IPS-18a (cell line): Measurements from ENCODE around the gene BRCA1.
A peak's percentile ranks its signal among the peaks of the same experiment; 100 is the strongest.

Source experiments
- H3K27ac ChIP-seq: one replicate; pipeline ENCODE4 v1.5.1; 2013; ENCODE audit warnings: low read length
- H3K27me3 ChIP-seq: one replicate; pipeline ENCODE4 v1.6.1; 2013; ENCODE audit warnings: mild to moderate bottlenecking, low read length; ENCODE audit not compliant: control insufficient read depth, insufficient read depth
- H3K36me3 ChIP-seq: one replicate; pipeline ENCODE4 v1.6.1; 2013; ENCODE audit warnings: low read depth, low read length; ENCODE audit not compliant: control insufficient read depth
- H3K4me1 ChIP-seq: one replicate; pipeline ENCODE4 v1.6.1; 2013; ENCODE audit warnings: low read depth, low read length; ENCODE audit not compliant: control insufficient read depth
- H3K4me3 ChIP-seq: one replicate; pipeline ENCODE4 v1.5.1; 2013; ENCODE audit warnings: low read length
- H3K9ac ChIP-seq: one replicate; pipeline ENCODE4 v1.6.1; 2013; ENCODE audit warnings: mild to moderate bottlenecking, low read length, moderate library complexity
- H3K9me3 ChIP-seq: one replicate; pipeline ENCODE4 v1.6.1; 2013; ENCODE audit warnings: low read depth, low read length; ENCODE audit not compliant: control insufficient read depth

Gene BRCA1

DNA sequence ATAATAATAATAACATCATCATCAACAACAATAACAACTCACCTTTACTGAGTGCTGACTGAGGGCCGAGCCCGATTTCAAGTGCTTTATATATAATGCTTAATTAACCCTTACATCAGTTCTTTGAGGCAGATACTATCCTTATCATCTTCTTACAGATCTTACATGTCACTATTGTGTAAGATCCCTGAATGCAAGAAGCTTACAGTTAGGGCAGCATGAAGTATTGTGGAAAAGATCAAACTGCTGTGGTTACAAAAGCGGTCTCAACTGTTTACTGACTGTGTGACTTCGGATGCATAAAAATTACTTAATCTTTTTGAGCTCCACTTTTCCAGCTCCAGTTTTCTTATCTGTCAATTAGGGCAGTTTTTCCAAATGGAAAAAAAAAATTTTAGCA, 106.2 kb downstream of the BRCA1 start:
- Histone ChIP-seq H3K36me3 (peaks cover 28% of the 10 kb centered on the region), H3K4me1 (peaks cover 18% of the 10 kb centered on the region), H3K27ac (no peak overlapping the region), H3K27me3 (no peaks in the 10 kb centered on the region), H3K9ac (no peak overlapping the region), H3K9me3 (no peaks in the 10 kb centered on the region), H3K4me3 (no peak overlapping the region)

DNA sequence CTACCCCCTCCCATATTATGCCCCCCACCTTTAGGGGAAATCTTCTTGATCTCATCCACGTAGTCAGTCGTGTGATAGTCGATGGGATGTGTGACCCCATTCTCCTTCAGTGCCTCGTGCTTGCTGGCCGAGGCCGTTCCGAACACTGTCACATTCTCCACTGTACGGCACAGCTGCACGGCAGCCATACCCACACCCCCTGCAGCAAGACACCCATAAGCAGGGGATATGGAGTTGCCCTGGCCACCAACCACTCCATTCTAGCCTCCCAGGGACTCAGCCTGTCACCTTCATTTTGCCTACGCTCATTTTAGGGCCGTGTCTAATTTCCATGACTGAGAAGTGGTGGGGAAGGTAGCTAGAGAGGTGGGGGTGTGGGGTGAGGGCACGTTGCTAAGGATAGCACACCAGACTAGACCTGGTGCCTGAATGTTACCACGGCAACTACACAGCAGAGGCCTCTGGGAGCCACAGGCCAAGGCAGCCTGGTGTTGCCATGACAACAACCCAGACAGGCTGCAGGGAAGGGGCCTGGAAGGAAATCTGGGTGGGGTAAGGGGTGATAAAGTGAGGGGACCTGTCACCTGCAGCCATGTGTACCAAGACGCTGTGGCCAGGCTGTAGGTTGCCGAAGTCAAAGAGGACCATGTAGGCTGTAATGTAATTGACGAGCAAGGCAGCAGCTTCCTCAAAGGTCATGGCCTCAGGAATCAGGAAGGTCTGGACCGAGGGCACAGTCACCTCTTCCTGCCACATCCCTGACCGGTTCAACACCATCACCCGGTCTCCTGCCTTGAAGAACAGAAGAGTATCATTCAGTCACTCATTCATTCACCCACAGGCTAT, 106.9 kb downstream of the BRCA1 start:
- Histone ChIP-seq H3K27me3 (no peaks in the 10 kb centered on the region), H3K9me3 (no peaks in the 10 kb centered on the region), H3K9ac (no peak overlapping the region), H3K36me3 (peaks cover 28% of the 10 kb centered on the region), H3K4me1 (peaks cover 18% of the 10 kb centered on the region), H3K4me3 (no peak overlapping the region), H3K27ac (no peak overlapping the region)

DNA sequence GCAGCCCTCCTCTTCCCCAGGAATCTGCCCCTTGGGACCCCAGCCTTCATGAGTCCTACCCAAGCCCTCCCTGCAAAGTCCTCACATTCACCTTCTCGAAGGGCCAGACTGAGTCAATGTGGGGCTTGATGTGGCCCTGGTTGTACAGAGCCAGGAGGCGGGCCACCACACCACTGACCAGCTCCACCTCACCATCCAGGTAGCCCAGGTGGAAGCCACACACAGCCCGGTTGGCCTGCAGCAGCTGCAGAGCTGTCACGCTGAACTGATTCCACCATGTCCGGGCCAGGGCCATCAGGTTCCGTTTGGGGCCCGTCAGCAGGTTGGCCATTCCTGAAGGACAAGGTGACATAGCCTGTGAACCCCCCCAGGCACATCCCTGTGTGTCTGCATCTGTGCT, 108.9 kb downstream of the BRCA1 start:
- no peaks in the 10 kb centered on the region for H3K9me3 ChIP-seq
- H3K27ac ChIP-seq, result no peak overlapping the region
- no peak overlapping the region for H3K9ac ChIP-seq
- H3K36me3 ChIP-seq, result peaks cover 28% of the 10 kb centered on the region
- H3K4me1 ChIP-seq, result peaks cover 18% of the 10 kb centered on the region
- no peaks in the 10 kb centered on the region for H3K27me3 ChIP-seq
- H3K4me3 ChIP-seq, result no peak overlapping the region

DNA sequence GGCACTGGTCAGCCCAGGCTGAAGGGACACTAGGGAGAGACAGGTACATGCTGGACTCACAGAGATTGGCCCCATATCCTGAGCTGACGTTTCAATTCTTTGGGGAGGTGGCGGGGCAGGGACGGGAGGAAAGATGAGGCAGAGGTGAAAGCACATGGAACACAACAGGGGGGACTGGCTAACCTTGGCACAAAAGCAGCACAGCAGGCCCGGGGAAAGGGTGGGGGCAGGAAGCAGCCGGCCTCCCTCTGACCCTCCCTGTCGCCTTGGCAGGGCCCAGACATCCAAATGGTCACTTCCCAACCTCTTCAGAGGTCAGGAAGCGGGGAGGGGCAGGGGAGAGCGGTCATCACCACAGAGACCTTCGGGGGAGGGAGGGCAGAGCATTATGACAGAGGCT, 109.6 kb downstream of the BRCA1 start:
- H3K36me3 ChIP-seq, result peaks cover 28% of the 10 kb centered on the region
- H3K9me3 ChIP-seq, result no peaks in the 10 kb centered on the region
- H3K27ac ChIP-seq, result no peak overlapping the region
- peaks cover 17% of the 10 kb centered on the region for H3K4me1 ChIP-seq
- H3K4me3 ChIP-seq, result no peak overlapping the region
- H3K27me3 ChIP-seq, result no peaks in the 10 kb centered on the region
- no peak overlapping the region for H3K9ac ChIP-seq

DNA sequence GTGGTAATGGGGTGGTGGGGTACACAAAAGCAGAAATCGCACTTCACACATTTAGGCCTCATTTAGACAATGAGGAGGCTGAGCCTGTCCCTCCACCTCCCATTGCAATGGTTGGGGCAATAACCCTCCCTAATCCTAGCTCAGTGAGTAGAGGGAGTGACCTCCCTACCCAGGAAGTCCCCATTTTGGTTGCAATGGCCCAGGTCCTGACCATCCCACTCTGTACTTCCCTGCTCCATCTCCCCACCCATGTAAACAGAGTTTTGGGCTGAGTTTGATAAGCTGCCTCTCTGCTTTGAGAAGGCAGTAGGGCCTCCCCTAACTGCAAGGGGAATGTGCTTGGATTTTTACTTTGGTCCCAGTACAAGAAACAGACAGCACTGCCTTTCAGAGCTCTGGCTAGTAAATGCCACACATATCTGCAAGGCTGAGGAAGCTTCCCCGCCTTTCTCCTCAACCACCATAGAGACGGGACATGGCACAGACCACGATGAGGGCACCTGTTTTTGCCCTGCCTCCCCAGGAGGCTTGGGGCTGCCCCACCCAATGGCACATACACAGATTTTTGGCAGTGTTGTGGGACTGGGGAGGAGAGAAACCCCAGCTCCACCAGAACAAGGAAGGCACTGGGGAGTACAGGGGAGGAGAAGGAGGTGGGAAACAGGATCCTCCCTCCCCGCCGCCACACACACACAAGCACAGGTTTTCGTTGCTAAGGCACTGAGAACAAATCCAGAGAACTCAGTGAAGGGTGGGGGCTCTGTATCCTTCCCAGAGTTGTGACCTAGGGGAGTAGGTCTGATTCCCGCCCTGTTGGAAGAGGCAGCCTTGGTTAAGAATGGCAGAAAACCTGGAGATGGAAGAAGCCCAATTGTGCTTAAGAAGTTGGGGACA, 110.3 kb downstream of the BRCA1 start:
- Histone ChIP-seq H3K9me3 (no peaks in the 10 kb centered on the region), H3K4me3 (no peak overlapping the region), H3K27ac (no peak overlapping the region), H3K27me3 (no peaks in the 10 kb centered on the region), H3K4me1 (peaks cover 11% of the 10 kb centered on the region), H3K36me3 (peaks cover 28% of the 10 kb centered on the region), H3K9ac (no peak overlapping the region)

DNA sequence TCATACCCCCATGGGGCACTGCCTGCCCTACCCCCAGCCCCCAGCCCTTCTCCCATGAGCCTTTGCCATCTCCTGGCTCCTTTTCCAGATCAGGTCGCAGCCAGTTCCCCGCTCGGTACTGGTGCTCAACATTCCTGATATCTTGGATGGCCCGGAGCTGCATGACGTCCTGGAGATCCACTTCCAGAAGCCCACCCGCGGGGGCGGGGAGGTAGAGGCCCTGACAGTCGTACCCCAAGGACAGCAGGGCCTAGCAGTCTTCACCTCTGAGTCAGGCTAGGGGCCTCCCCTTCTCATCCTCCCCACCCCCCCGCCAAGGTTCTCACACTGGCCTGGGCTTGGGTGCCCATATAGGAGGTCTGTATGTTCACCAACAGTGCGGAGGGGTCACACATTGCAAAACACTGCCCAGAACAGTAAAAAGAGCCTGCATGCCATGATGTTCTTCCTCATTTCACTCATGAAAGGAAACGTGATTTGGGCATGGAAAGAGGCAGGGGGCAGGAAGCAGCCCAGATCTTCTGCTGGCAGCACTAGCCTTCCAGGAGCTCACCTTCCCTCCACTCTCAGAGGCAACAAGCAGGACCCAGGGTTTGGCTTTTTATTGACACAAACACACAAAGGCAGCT, 111.0 kb downstream of the BRCA1 start:
- Histone ChIP-seq H3K36me3 (peaks cover 28% of the 10 kb centered on the region), H3K9ac (no peak overlapping the region), H3K4me1 (peaks cover 8% of the 10 kb centered on the region), H3K9me3 (no peaks in the 10 kb centered on the region), H3K4me3 (no peak overlapping the region), H3K27ac (no peak overlapping the region), H3K27me3 (no peaks in the 10 kb centered on the region)

DNA sequence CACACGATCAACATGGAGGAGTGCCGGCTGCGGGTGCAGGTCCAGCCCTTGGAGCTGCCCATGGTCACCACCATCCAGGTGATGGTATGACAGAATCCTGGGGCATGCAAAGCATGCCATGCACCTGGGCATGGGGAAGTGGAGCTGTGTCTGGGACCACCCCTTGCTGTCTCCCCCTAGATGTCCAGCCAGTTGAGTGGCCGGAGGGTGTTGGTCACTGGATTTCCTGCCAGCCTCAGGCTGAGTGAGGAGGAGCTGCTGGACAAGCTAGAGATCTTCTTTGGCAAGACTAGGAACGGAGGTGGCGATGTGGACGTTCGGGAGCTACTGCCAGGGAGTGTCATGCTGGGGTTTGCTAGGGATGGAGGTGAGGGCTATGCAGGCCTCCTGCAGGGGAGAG, 111.9 kb downstream of the BRCA1 start:
- no peaks in the 10 kb centered on the region for H3K9me3 ChIP-seq
- H3K36me3 ChIP-seq, result peaks cover 25% of the 10 kb centered on the region
- no peak overlapping the region for H3K4me3 ChIP-seq
- H3K27ac ChIP-seq, result no peak overlapping the region
- H3K9ac ChIP-seq, result no peak overlapping the region
- H3K4me1 ChIP-seq, result peaks cover 8% of the 10 kb centered on the region
- no peaks in the 10 kb centered on the region for H3K27me3 ChIP-seq

DNA sequence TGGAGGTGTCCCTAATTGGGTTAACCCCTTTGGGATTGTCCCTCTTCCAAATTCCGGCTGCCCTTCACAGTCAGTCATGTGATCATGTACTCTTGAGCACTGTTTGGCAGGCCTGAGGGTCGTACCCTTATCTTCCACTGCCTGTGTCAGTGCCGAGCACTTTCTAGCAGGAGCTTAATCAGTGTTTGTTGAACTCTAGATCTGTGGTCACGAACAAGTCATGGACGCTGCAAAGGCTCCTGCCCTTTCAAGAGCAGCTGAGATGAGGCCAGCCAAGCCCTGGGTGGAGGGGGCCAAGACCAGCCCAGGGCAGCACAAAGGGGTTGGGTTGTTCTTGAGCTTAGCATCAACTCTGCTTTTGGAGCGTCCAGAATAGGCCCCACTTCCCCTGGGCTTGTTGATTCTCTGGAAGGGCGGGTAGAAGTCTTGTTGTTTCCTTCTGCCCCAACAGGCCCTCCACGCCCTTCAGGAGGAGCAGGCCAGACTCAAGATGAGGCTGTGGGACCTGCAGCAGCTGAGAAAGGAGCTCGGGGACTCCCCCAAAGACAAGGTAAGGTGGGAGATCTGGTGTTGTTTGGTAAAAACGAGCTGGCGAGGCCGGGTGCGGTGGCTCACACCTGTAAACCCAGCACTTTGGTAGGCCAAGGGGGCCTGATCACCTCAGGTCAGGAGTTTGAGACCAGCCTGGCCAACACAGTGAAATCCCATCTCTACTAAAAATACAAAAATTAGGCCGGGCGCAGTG, 113.3 kb downstream of the BRCA1 start:
- Histone ChIP-seq H3K27ac (no peak overlapping the region), H3K4me1 (peaks cover 11% of the 10 kb centered on the region), H3K9me3 (no peaks in the 10 kb centered on the region), H3K27me3 (no peaks in the 10 kb centered on the region), H3K36me3 (peaks cover 19% of the 10 kb centered on the region), H3K9ac (no peak overlapping the region), H3K4me3 (no peak overlapping the region)

DNA sequence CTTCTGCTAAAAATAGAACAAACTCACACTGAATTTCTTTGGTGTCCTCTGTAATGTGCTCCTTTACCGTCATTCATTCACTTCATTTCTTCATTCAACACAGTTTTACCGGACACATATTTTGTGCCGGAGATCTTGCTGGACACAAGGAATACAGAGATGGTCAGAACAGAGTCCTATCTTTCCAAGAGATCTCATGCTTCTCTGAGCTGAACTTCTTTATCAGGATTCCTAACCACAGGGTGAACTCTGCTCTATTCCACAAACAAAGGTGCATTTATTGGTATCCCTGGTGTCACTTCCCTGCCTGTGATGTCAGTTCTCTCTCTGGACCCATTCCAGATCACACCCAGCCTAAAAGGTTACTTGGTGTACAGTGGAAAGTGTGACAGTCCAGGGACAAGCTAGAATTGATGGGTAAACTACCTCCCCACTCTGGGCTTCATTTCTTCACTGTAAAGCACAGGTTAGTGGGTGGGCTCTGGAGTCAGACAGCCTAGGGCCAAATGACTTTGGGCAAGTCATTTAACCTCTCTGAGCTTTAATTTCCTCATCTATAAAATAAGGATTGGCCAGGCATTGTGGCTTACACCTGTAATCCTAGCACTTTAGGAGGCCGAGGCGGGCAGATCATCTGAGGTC, 114.4 kb downstream of the BRCA1 start:
- H3K4me3 ChIP-seq, result no peak overlapping the region
- H3K27me3 ChIP-seq, result no peaks in the 10 kb centered on the region
- no peak overlapping the region for H3K27ac ChIP-seq
- peaks cover 10% of the 10 kb centered on the region for H3K4me1 ChIP-seq
- no peak overlapping the region for H3K9ac ChIP-seq
- H3K36me3 ChIP-seq, result peaks cover 9% of the 10 kb centered on the region
- no peaks in the 10 kb centered on the region for H3K9me3 ChIP-seq

DNA sequence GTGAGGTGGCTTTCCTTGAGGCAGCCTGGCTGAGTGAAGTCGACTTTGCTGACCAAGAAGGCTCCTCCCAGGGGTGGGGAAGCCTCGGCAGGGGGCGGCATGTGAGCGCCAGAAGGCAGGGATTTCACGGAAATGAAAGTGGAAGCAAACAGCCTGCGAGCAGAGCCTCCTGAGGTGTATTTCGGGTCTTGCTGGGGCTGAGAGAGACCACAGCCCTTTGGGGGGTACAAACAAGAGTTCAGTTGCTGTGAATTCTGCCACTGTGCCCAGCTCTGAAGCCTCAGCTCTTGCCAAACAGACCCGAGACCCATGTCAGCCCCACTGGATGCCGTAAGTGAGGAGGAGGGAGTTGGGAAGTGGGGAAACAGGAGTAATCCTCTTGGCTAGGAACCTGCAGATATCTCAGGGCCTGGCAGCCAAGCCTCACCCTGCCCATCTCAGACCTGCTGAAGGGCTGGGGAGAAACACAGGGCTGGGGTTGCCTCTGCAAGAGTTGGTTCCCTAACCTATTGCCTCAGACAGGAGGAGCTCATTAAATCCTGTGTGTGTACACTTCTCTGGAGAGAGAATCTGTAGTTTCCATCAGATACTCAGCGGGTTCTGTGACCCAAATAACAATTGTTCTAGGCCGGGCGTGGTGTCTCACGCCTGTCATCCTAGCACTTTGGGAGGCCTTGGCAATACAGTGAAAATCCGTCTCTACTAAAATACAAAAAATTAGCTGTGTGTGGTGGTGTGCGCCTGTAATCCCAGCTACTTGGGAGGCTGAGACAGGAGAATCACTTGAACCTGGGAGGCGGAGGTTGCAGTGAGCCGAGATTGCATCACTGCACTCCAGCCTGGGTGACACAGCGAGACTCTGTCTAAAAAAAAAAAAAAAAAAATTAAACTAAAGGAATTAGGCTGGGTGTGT, 118.3 kb downstream of the BRCA1 start, which contains the start of gene IFI35:
IFI35 (plus strand) TSS at position 146 of the 913 bp plus-strand sequence; CDS start at position 310, 164 bp downstream.
- peak within 1 kb of the TSS; percentile 5 for H3K27ac ChIP-seq
- peaks cover 4% of the 10 kb centered on the region for H3K4me1 ChIP-seq
- H3K9ac ChIP-seq, result peak within 1 kb of the TSS; percentile 37
- no peaks in the 10 kb centered on the region for H3K27me3 ChIP-seq
- peaks cover 19% of the 10 kb centered on the region for H3K36me3 ChIP-seq
- H3K9me3 ChIP-seq, result no peaks in the 10 kb centered on the region
- peak within 1 kb of the TSS; percentile 55 for H3K4me3 ChIP-seq
